Keratinocyte (primary cell): ENCODE results near the gene BLOC1S2.

Experiments
- EZH2 ChIP-seq: IDR thresholded peaks from one replicate; pipeline ENCODE4 v1.6.1; 2012; ENCODE audit warnings: inconsistent platforms, mild to moderate bottlenecking, low read length, moderate library complexity
- TF ChIP-seq, protein P1 (sequence below), 3 experiments: IDR thresholded peaks in 1 of 3; conservative IDR thresholded peaks in 1 of 3; optimal IDR thresholded peaks in 1 of 3; 2 replicates in 2 of 3; 3 replicates in 1 of 3; pipeline versions ENCODE3 to v1.5.1; 2011; ENCODE audit warnings: low read length in 3 of 3, mild to moderate bottlenecking in 3 of 3, moderate library complexity in 2 of 3, control low read depth in 1 of 3, inconsistent platforms in 1 of 3; ENCODE audit not compliant: insufficient read depth in 2 of 3; ENCODE audit errors: extremely low read depth in 1 of 3

GRCh38 chr10:100232101-100232500 is 54.4 kb downstream of the BLOC1S2 start:
- TF ChIP-seq, protein P1, sequence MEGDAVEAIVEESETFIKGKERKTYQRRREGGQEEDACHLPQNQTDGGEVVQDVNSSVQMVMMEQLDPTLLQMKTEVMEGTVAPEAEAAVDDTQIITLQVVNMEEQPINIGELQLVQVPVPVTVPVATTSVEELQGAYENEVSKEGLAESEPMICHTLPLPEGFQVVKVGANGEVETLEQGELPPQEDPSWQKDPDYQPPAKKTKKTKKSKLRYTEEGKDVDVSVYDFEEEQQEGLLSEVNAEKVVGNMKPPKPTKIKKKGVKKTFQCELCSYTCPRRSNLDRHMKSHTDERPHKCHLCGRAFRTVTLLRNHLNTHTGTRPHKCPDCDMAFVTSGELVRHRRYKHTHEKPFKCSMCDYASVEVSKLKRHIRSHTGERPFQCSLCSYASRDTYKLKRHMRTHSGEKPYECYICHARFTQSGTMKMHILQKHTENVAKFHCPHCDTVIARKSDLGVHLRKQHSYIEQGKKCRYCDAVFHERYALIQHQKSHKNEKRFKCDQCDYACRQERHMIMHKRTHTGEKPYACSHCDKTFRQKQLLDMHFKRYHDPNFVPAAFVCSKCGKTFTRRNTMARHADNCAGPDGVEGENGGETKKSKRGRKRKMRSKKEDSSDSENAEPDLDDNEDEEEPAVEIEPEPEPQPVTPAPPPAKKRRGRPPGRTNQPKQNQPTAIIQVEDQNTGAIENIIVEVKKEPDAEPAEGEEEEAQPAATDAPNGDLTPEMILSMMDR (optimal IDR thresholded peaks at IDR 0.05 in 1 of 3, IDR thresholded peaks at IDR 0.05 in 1 of 3, conservative IDR thresholded peaks at IDR 0.05 in 1 of 3; ENCODE audit: extremely low read depth in 1 of 3, insufficient read depth in 2 of 3, low read length in 3 of 3): no peak
- TF ChIP-seq EZH2: no peak
